GM23338 (cell line): ENCODE results near the gene PPP1R13L. TPM values are rescaled to one million over a fixed set of nuclear protein-coding genes. Genes with fewer than 3 reads are reported as not detected.

Source experiments
- ATAC-seq: fragments of 200-7000 bp; cut with Tn5 transposase; 3 replicates; pipeline ENCODE4 v1.9.1; 2020
- DNase-seq: peaks from one replicate; pipeline ENCODE4 v3.0.0-alpha.2; 2015; ENCODE audit warnings: low spot score
- H2AFZ ChIP-seq: fragments of 200-600 bp; sonication (generic); 2 replicates; pipeline ENCODE4 v1.8.0; 2016; ENCODE audit warnings: antibody characterized with exemption, mild to moderate bottlenecking, moderate library complexity
- H3F3A ChIP-seq: fragments of 200-600 bp; sonication (generic); replicated peaks from 2 replicates; pipeline ENCODE4 v1.8.0; 2017; ENCODE audit warnings: antibody characterized with exemption, mixed run types, low read depth
- H3K27ac ChIP-seq: fragments of 200-600 bp; sonication (generic); 2 replicates; pipeline ENCODE4 v1.6.1; 2016; ENCODE audit warnings: low read depth
- H3K27me3 ChIP-seq: fragments of 200-600 bp; sonication (generic); 2 replicates; pipeline ENCODE4 v1.8.0; 2016; ENCODE audit warnings: mild to moderate bottlenecking, mixed run types, moderate library complexity; ENCODE audit not compliant: insufficient read depth
- H3K36me3 ChIP-seq: fragments of 200-600 bp; sonication (generic); 2 replicates; pipeline ENCODE4 v1.8.0; 2016; ENCODE audit warnings: mild to moderate bottlenecking; ENCODE audit not compliant: insufficient read depth
- H3K4me1 ChIP-seq: fragments of 200-600 bp; sonication (generic); 2 replicates; pipeline ENCODE4 v1.8.0; 2016; ENCODE audit warnings: mild to moderate bottlenecking, moderate library complexity; ENCODE audit not compliant: insufficient read depth
- H3K4me2 ChIP-seq: fragments of 200-600 bp; sonication (generic); 2 replicates; pipeline ENCODE4 v1.7.1; 2017; ENCODE audit warnings: mixed run types
- H3K4me3 ChIP-seq: fragments of 200-600 bp; sonication (generic); 2 replicates; pipeline ENCODE4 v1.6.1; 2016; ENCODE audit warnings: mixed run types
- H3K79me2 ChIP-seq: fragments of 200-600 bp; sonication (generic); replicated peaks from 2 replicates; pipeline ENCODE4 v1.8.0; 2017; ENCODE audit warnings: mild to moderate bottlenecking; ENCODE audit not compliant: insufficient read depth
- H3K9me2 ChIP-seq: fragments of 200-600 bp; sonication (generic); 2 replicates; pipeline ENCODE4 v1.8.0; 2017; ENCODE audit not compliant: insufficient read depth
- H4K20me1 ChIP-seq: fragments of 200-600 bp; sonication (generic); replicated peaks from 2 replicates; pipeline ENCODE4 v1.8.0; 2017; ENCODE audit warnings: mild to moderate bottlenecking; ENCODE audit not compliant: insufficient read depth
- H3K27ac Mint-ChIP-seq: 2 replicates; pipeline ENCODE4 v1.8.0; 2020; ENCODE audit warnings: inconsistent platforms, mild to moderate bottlenecking, moderate library complexity, mixed read lengths
- H3K27me3 Mint-ChIP-seq: 3 replicates; pipeline ENCODE4 v1.8.0; 2022; ENCODE audit warnings: low read depth, mild to moderate bottlenecking, moderate library complexity, mixed read lengths, inconsistent platforms; ENCODE audit not compliant: insufficient read depth, poor library complexity
- H3K36me3 Mint-ChIP-seq: 3 replicates; pipeline ENCODE4 v1.8.0; 2021; ENCODE audit warnings: low read depth, mild to moderate bottlenecking, inconsistent platforms, moderate library complexity, mixed read lengths
- H3K4me1 Mint-ChIP-seq: 3 replicates; pipeline ENCODE4 v1.8.0; 2020; ENCODE audit warnings: mild to moderate bottlenecking, inconsistent platforms, mixed read lengths
- H3K4me3 Mint-ChIP-seq: 3 replicates; pipeline ENCODE4 v1.8.0; 2021; ENCODE audit warnings: moderate library complexity, mild to moderate bottlenecking, inconsistent platforms, mixed read lengths
- H3K9me3 Mint-ChIP-seq: 3 replicates; pipeline ENCODE4 v1.8.0; 2020; ENCODE audit warnings: moderate library complexity, mild to moderate bottlenecking, inconsistent platforms, mixed read lengths
- CREB1 ChIP-seq: fragments of 250-450 bp; sonication (Bioruptor Pico); IDR thresholded peaks from 2 replicates; pipeline ENCODE4 v1.5.0; 2020; ENCODE audit warnings: low read depth, mild to moderate bottlenecking, moderate library complexity
- CTCF ChIP-seq, 2 experiments: fragments of 200-600 bp in 1 of 2; sonication (generic) in 1 of 2; conservative IDR thresholded peaks; 2 replicates each; pipeline versions ENCODE4 v1.5.1 to v1.6.1; 2016 to 2017; ENCODE audit warnings: antibody characterized with exemption in 2 of 2, low read depth in 2 of 2, mild to moderate bottlenecking in 2 of 2, moderate library complexity in 1 of 2
- ETS1 ChIP-seq: IDR thresholded peaks from 2 replicates; pipeline ENCODE4 v1.6.1; 2016; ENCODE audit warnings: antibody characterized with exemption
- EZH2 ChIP-seq: fragments of 200-600 bp; sonication (generic); IDR thresholded peaks from one replicate; pipeline ENCODE4 v1.8.0; 2017; ENCODE audit warnings: antibody characterized with exemption, mild to moderate bottlenecking, low read depth; ENCODE audit not compliant: unreplicated experiment
- EZH2phosphoT487 ChIP-seq: fragments of 200-600 bp; sonication (generic); IDR thresholded peaks from one replicate; pipeline ENCODE4 v1.8.1; 2018; ENCODE audit warnings: antibody characterized with exemption; ENCODE audit not compliant: unreplicated experiment
- JUNB ChIP-seq: IDR thresholded peaks from one replicate; pipeline ENCODE4 v1.6.1; 2016; ENCODE audit warnings: antibody characterized with exemption; ENCODE audit not compliant: unreplicated experiment
- NANOG ChIP-seq: IDR thresholded peaks from 2 replicates; pipeline ENCODE4 v1.6.1; 2016; ENCODE audit warnings: antibody characterized with exemption, borderline replicate concordance
- POLR2AphosphoS5 ChIP-seq: IDR thresholded peaks from 2 replicates; pipeline ENCODE4 v1.6.1; 2016; ENCODE audit warnings: antibody characterized with exemption, low read depth
- REST ChIP-seq: IDR thresholded peaks from one replicate; pipeline ENCODE4 v1.6.1; 2018; ENCODE audit warnings: antibody characterized with exemption; ENCODE audit not compliant: unreplicated experiment
- STAT1 ChIP-seq: IDR thresholded peaks from one replicate; pipeline ENCODE4 v1.6.1; 2016; ENCODE audit warnings: antibody characterized with exemption; ENCODE audit not compliant: unreplicated experiment
- ZNF114 ChIP-seq: fragments of 250-450 bp; sonication (Bioruptor Pico); IDR thresholded peaks from 2 replicates; pipeline ENCODE4 v1.5.0; 2020; ENCODE audit warnings: mild to moderate bottlenecking, moderate library complexity
- ZNF462 ChIP-seq: fragments of 250-450 bp; sonication (Bioruptor Pico); IDR thresholded peaks from 2 replicates; pipeline ENCODE4 v1.5.0; 2020; ENCODE audit warnings: mild to moderate bottlenecking, moderate library complexity
- polyA plus RNA-seq: library from polyadenylated mRNA; unstranded; fragments of >200 nt; fragmentation: Nextera tagmentation; extraction: Ambion mirVana; gene quantifications from 2 replicates; pipeline ENCODE4 v1.2.1, GENCODE V29; 2016
- total RNA-seq: library from RNA; depleted of rRNA; stranded (reverse); fragments of >200 nt; shearing (Covaris generic); gene quantifications from 2 replicates; pipeline ENCODE4 v1.2.3, GENCODE V29; 2014

Gene PPP1R13L
- total and polyA plus RNA-seq, 2 experiments from 2014 or later, result 9.6 to 15.5 TPM

GRCh38 chr19:45370410-45371204, 34.3 kb downstream of the PPP1R13L start, which contains the start of gene ERCC2:
TSS of gene ERCC2 (minus strand) at chr19:45370573. CDS start at chr19:45370540, 33 bp downstream.
- Mint-ChIP-seq H3K27ac (peak within 1 kb of the TSS; percentile 98), H3K36me3 (peaks cover 21% of the 10 kb centered on the region), H3K27me3 (peaks cover 18% of the 10 kb centered on the region), H3K9me3 (no peaks in the 10 kb centered on the region), H3K4me3 (peak within 1 kb of the TSS; percentile 82), H3K4me1 (peaks cover 15% of the 10 kb centered on the region)
- DNase-seq, result peak; percentile 100
- peaks cover 6% of the 10 kb centered on the region for H3F3A ChIP-seq
- H4K20me1 ChIP-seq, result peaks cover 14% of the 10 kb centered on the region; the same call in 1 of the 2 replicates
- H3K4me3 ChIP-seq, result peak within 1 kb of the TSS; percentile 89
- H2AFZ ChIP-seq, result peak within 1 kb of the TSS; percentile 80
- ATAC-seq, result peak; percentile 96
- peak within 1 kb of the TSS; percentile 96 for H3K27ac ChIP-seq
- H3K4me2 ChIP-seq, result peak within 1 kb of the TSS; percentile 92
- TF ChIP-seq JUNB, result no peak
- no peak for TF ChIP-seq STAT1
- TF ChIP-seq CREB1 (CRISPR knock-in tag), result peak; percentile 64
- no peak for TF ChIP-seq EZH2
- no peak for TF ChIP-seq CTCF (conservative IDR thresholded peaks at IDR 0.05; ENCODE audit: low read depth in 2 of 2)
- no peak for TF ChIP-seq ZNF114 (CRISPR knock-in tag)
- TF ChIP-seq POLR2AphosphoS5, result peak; percentile 86
- TF ChIP-seq REST, result no peak
- no peak for TF ChIP-seq ZNF462 (CRISPR knock-in tag)
- no peak for TF ChIP-seq ETS1
- no peak for TF ChIP-seq NANOG
- TF ChIP-seq EZH2phosphoT487, result no peak
- H3K79me2 ChIP-seq, result peaks cover 25% of the 10 kb centered on the region
- no peaks in the 10 kb centered on the region for H3K9me2 ChIP-seq
- H3K27me3 ChIP-seq, result no peaks in the 10 kb centered on the region
- peaks cover 17% of the 10 kb centered on the region for H3K36me3 ChIP-seq
- H3K4me1 ChIP-seq, result peaks cover 10% of the 10 kb centered on the region; the same call in 1 of the 2 replicates
